GM19467 (cell line): Measurements from ENCODE around the gene NOL6.
"Not testable (repeated sequence)": the region's sequence is repeated elsewhere in the genome, so short reads cannot be mapped to it uniquely, and the experiment has no call there.

ENCODE experiments used
- ATAC-seq: cut with Tn5 transposase; IDR thresholded peaks from one replicate; pipeline ENCODE4 v1.9.1; 2021; ENCODE audit warnings: mild to moderate bottlenecking, moderate library complexity; ENCODE audit not compliant: unreplicated experiment

The NOL6 gene, protein sequence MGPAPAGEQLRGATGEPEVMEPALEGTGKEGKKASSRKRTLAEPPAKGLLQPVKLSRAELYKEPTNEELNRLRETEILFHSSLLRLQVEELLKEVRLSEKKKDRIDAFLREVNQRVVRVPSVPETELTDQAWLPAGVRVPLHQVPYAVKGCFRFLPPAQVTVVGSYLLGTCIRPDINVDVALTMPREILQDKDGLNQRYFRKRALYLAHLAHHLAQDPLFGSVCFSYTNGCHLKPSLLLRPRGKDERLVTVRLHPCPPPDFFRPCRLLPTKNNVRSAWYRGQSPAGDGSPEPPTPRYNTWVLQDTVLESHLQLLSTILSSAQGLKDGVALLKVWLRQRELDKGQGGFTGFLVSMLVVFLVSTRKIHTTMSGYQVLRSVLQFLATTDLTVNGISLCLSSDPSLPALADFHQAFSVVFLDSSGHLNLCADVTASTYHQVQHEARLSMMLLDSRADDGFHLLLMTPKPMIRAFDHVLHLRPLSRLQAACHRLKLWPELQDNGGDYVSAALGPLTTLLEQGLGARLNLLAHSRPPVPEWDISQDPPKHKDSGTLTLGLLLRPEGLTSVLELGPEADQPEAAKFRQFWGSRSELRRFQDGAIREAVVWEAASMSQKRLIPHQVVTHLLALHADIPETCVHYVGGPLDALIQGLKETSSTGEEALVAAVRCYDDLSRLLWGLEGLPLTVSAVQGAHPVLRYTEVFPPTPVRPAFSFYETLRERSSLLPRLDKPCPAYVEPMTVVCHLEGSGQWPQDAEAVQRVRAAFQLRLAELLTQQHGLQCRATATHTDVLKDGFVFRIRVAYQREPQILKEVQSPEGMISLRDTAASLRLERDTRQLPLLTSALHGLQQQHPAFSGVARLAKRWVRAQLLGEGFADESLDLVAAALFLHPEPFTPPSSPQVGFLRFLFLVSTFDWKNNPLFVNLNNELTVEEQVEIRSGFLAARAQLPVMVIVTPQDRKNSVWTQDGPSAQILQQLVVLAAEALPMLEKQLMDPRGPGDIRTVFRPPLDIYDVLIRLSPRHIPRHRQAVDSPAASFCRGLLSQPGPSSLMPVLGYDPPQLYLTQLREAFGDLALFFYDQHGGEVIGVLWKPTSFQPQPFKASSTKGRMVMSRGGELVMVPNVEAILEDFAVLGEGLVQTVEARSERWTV

DNA sequence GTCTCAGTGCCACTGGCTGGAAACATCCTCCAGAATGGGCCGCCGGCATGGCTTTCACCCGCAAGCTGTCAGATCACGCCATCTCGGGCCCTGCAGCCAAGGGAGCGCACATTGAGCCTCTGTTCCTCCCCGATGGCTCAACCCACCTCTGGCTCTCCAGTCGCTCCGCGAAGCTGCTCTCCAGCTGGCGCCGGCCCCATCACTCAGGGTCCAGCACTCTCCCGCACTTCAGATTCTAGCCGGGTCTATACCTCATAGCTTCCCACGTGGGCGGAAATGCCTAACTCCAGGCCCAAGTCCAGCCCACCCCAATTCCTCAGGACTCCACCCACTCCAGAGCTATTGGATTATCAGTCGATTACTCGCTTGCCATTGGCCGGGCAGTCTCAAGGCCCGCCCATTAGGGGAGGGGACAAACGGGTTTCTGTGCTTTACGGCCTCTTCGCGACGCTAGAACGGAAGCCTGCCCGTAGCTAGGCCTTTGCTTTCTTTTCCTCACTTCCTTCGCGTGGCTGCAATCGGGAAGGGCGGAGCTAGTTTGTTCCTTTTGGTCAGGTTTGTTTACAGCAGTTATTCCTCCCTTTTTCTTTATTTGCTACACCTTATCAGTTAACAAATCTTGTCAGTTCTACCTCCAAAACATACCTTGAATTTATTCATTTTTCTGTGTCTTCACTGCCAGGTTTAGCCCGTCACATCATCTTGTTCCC lies at the start of gene NOL6:
Gene NOL6 (minus strand): TSS at position 282 of the 710 bp plus-strand sequence. CDS start 82 bp downstream, at position 200.
- peak; percentile 98 for ATAC-seq

DNA sequence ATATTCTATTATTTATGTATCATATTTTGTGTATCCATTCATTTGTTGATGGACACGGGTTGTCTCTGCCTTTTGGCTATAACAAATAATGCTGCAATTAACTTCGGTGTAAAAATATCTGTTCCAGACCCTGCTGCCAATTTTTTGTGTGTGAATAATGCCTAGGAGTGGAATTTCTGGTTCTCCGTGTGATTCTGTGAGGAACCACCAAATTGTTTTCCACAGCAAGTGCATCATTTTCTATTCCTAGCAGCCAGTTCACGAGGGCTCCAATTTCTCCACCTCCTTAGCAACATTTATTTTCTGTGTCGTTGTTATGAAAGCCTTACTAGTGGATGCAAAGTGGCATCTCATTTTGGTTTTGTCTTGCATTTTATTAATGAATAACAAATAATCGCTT lies 48.1 kb upstream of the NOL6 start:
- ATAC-seq = not testable (repeated sequence)

DNA sequence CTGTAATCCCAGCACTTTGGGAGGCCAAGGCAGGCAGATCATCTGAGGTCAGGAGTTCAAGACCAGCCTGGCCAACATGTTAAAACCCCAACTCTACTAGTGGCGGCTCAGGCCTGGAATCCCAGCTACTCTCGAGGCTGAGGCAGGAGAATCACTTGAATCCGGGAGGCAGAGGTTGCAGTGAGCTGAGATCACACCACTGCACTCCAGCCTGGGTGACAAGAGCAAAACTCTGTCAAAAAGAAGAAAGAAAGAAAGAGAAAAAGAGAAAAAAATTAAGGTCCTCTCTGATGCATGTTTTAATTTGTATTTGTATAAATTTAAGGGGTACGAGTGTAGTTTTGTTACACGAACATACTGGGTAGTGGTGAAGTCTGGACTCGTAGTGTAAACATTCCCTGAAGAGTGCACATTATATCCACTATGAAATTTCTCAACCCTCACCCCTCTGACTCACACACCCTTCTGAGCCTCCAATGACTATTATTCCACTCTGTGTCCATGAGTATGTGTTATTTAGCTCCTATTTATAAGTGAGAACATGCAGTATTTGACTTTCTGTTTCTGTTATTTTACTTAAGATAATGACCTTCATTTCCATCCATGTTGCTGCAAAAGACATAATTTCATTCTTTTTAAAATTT lies 44.3 kb upstream of the NOL6 start:
- not testable (repeated sequence) for ATAC-seq

DNA sequence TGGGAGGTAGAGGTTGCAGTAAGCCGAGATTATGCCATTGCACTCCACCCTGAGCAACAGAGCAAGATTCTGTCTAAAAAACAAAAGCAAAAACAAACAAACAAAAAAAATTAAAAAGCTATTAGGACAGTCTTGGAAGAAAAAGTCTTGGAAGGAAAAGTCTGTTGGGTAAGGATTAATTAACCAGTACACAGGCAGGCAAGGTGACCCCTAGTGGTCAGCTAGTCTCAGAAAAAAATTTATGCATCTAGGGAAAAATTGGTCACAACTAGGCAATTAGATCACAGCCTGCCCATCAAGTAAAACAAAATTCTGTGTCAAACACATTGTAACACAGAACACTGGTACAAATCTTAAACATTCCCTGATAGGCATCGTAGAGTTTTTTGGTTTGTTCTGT lies 43.6 kb upstream of the NOL6 start:
- no peak for ATAC-seq

DNA sequence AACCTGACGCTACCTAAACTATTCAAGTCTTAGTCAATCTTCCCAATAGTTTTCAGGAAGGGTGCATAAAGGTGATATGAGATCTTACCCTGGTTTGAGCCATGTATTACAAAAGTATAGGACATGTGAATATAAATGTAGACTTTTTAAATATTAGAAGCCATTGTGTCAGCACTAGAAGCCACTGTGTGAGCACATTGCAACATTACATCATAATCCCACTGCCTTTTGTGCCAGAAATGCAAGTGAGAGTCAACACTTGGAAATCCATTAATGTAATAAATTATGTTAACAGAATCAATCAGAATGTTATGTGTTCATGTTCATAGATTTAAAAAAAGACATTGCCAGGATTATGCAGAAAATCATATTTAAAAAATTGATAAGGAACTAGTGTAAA lies 42.7 kb upstream of the NOL6 start:
- ATAC-seq = not testable (repeated sequence)

DNA sequence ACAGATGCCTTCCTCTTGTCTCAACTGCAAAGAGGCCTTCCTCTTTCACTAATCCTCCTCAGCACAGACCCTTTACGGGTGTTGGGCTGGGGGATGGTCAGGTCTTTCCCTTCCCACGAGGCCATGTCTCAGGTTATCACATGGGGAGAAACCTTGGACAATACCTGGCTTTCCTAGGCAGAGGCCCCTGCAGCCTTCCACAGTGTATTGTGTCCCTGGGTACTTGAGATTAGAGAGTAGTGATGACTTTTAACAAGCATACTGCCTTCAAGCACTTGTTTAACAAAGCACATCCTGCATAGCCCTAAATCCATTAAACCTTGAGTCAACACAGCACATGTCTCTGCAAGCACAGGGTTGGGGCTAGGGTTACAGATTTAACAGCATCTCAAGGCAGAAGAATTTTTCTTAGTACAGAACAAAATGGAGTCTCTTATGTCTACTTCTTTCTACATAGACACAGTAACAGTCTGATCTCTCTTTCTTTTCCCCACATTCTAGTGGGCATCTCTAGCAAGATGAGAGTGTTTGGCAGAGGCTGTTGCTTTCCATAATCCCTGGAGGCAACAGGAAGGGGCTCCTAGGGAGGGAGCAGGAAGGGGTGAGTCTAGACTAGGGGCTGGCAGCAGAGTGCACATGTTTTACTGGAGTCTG lies 41.7 kb upstream of the NOL6 start:
- not testable (repeated sequence) for ATAC-seq

DNA sequence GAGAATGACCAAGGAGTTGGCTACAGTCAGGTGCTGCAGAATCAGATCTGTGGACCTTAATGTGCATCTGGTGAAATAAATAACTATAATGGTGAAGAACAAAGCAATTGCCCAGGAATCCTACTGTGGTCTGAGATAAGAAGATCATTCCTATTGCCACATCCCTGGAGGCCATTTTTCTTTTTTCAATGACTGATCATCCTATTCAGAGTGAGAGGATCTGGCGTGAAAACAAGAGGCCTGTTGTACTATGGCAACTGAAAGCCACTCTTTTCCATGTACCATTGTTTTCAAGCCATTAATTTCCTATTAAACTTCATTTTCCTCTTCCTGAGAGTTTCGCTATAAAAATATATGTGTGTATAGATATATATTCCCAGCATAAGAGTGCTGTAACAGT lies 38.8 kb upstream of the NOL6 start:
- ATAC-seq = not testable (repeated sequence)

DNA sequence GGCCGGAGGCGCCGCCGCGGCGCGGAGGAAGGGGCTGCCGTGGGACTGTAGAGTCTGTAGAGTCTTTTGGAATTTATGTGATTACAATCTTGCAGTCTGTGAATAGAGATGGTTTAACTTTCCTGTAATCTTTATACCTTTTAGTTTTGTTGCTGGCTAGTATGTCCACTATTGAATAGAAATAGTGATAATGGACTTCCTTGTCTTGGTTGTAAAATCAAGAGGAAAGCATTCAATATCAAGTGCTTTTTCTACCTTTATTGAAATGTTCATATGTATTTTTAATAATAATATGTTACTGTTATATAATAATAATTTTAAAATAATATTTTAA lies 37.4 kb upstream of the NOL6 start:
- ATAC-seq = not testable (repeated sequence)

DNA sequence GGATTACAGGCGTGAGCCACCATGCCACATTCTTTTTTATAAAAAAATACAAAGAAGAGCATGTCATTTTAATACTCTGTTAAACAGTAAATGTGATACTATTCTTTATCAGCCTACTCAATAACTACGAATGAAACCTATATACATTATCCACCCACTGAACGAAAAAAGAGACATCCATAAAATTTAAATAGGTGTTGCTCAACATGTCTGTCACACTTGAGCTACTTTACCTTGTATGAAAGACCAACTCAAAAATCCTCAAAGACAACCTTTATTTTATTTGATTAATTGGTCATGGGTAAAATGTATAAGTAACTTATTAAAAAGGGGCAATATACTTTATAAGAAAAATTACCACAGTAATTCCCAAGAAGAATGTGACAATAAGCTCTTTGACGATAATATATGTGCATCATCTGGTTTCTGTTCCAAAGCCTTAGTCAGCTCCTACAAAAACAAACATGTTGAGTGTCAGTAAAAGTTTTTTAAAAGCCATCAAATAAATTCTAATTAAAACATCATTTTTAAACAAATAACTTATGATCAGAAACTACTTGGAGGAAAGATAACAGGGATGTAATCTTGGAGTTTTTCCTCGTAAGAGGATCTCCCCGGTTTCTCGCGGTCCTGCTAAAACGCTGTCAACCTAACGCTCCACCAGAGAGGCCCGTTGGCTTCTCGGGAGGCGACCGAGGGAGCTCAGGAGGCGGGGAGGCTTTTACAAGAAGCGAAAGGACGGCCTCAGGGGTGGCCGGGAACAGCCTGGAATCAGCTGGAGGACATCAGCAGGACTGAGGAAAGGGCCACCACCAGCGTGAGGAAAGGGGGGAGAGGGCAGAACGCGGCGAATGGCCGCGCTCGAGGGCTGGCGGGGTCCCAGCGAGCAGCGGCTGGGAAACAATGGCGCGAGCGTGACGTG lies 36.8 kb upstream of the NOL6 start:
- ATAC-seq = no peak

DNA sequence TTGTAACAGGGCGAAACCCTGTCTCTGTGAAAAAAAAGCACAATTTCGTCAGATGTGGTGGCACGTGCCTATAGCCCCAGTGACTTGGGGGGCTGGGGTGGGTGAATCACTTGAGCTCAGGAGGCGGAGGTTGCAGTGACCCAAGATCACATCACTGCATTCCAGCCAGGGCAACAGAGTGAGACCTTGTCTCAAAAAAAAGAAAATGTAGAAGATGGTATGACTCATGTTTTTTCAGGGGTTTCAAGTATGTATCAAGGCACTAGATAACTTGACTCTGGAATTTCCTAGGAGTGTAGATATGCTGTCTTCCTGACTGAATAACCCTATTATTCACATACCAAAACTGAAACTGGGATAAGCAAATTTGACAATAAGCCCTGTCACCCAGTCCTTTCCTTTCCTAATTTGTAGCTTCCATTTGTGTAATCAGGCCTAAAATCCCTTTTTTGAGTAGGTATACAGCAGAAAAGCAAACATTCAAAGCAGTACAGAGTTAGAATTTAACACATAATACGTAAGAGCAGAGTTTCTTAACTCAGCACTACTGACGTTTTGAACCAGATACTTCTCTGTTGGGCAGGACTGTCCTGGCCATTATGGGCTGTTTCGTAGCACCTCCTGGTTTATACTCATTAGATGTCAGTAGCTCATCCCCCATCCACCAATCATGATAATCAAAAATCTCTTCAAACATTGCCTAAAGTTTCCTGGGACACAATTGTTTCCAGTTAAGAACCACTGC lies 33.1 kb upstream of the NOL6 start:
- ATAC-seq = no peak

DNA sequence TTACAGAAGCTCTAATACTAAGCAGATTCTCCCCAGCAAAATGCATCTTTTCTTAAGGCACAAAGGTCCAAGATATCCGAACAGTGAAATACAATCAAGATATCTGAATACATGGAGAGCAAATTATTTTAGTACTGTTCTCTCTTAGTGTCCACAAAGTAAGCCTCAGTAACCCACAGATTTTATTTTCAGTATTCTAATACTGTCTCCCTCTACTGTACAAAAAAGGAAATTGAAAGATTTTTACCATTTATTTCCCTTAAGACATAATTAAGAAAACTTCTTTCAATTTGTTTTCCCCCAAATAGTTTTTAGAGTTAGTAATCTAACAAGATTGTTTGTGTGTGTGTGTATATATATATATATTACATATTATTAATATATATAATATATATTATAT lies 24.7 kb upstream of the NOL6 start:
- ATAC-seq = no peak

DNA sequence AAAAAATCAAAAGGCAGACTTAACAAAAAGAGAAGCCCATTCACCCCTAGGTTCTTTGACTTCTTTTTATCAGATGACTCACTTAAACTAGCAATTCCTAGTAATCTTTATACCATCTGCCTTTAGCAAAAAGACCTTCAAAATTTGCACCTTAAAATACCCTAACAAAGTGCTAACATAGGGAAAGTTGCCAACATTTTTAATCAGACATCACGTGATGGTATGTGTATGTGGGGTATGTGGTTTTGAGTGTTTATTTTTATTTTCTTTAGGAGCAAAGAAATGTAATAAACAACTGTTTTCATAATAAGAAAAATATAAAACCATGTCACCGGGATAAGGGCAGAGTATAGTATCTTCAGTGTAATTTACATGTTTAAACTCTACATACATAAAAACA lies 20.1 kb upstream of the NOL6 start:
- not testable (repeated sequence) for ATAC-seq

DNA sequence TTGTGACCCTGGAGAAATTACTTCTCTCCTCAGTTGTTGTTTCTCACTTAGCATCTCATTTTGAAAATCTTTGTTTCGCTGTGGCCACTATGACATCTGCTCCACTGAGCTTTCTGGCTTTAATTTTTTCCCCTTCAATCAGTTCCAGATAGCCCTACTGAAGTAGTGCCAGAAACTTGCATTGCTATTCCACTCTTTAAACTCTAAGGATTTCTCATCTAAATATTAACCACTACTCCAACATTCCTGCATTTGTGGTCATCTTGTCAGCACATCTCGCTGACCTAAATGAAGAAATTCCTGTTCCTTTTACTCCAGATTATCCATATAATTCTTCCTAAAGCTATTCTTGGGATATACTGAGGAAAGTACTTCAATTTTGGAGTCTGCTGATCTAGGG lies 15.3 kb upstream of the NOL6 start:
- no peak for ATAC-seq

DNA sequence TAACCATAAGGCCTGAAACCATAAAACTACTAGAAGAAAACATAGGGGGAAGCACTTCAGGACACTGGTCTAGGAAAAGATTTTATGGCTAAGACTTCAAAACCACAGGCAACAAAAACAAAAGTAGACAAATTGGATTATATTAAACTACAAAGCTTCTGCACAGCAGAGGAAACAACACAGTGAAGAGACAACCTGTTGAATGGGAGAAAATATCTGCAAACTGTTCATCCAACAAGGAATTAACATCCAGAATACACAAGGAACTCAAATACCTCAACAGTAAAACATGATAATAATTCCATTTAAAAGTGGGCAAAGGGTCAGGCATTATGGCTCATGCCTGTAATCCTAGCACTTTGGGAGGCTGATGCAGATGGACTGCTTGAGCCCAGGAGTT lies 11.6 kb upstream of the NOL6 start:
- ATAC-seq = not testable (repeated sequence)

DNA sequence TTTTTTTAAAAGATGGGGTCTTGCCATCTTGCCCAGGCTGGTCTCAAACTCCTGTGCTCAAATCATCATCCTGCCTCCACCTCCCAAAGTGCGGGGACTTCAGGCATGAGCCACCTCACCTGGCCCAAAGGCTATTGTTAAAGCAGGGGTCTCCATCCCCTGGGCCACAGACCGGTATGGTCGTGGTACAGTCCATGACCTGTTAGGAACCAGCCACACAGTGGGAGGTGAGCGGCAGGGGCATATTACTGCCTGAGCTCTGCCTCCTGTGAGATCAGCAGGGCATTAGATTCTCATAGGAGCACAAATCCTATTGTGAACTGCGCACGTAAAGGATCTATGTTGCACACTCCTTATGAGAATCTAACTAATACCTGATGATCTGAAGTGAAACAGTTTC lies 7.3 kb upstream of the NOL6 start:
- no peak for ATAC-seq

DNA sequence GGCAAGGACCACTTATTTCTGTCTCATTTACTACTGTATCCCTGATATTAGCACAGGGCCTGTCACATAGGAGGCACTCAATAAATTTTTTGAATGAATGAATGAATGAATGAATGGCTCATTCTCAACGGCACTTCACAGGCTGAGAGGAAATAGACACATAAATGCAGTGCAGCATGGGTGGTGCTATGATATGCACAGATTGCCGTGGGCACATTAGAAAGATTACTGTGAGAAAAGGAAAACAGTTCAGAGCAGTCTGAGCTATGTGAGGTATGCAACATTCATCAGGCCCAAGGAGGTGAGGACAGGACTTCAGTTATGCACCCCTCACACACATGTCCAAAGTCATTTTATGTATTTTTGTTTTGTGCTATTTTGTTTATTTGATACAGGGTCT lies 6.4 kb upstream of the NOL6 start:
- no peak for ATAC-seq

DNA sequence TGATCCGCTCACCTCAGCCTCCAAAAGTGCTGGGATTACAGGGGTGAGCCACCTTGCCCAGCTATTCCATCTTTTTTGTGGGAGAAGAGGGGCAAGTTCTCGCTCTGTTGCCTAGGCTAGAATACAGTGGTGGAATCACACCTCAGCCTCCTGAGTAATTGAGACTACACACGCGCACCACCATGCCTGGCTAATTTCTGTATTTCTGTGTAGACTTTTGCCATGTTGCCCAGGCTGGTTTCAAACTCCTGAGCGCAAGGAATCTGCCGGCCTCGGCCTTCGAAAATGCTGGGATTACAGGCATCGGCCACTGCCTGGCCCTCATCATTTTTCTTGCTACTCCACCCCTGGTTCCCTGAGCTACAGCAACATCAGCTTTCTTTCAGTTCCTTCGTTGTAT lies 2.8 kb upstream of the NOL6 start:
- ATAC-seq = no peak

DNA sequence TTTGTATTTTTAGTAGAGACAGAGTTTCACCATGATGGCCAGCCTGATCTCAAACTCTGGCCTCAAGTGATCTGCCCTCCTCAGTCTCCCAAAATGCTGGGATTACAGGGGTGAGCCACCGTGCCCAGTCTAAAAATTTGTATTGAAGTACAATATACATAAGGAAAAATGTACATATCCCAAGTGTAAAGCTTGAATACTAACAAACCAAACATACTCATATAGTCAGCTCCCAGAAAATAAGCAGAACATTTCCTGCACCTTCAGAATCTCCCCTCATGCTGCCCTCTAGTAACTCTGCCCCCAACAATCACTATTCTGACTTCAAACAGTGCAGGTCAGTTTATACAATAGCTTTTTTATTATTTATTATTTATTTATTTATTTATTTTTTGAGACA lies 1.6 kb upstream of the NOL6 start:
- no peak for ATAC-seq
